T-helper 1 cell treated with Interleukin-12 subunit alpha and Interleukin-12 subunit beta and Interleukin-4 antibody, amounts not matched to agents 30 μg/mL and 1 μg/mL, for 36 hours (primary cell): ENCODE measurements around the gene DAGLB.
A peak's percentile ranks its signal among the peaks of the same experiment; 100 is the strongest.

Source experiments
- H3K27ac Mint-ChIP-seq: one replicate; pipeline ENCODE4 v1.8.0; 2021; ENCODE audit warnings: mild to moderate bottlenecking, mixed read lengths
- H3K27me3 Mint-ChIP-seq: one replicate; pipeline ENCODE4 v1.8.0; 2021; ENCODE audit warnings: low read depth, mixed read lengths
- H3K36me3 Mint-ChIP-seq: one replicate; pipeline ENCODE4 v1.8.0; 2021; ENCODE audit warnings: low read depth, mixed read lengths
- H3K4me1 Mint-ChIP-seq: one replicate; pipeline ENCODE4 v1.8.0; 2021; ENCODE audit warnings: low read depth, mixed read lengths
- H3K4me3 Mint-ChIP-seq: one replicate; pipeline ENCODE4 v1.8.0; 2021; ENCODE audit warnings: mild to moderate bottlenecking, moderate library complexity, mixed read lengths
- H3K9me3 Mint-ChIP-seq: one replicate; pipeline ENCODE4 v1.8.0; 2021; ENCODE audit warnings: mixed read lengths

The DAGLB gene

GRCh38 chr7:6446838-6447580, 745 bp downstream of the DAGLB start:
- no peaks in the 10 kb centered on the region for H3K9me3 Mint-ChIP-seq
- H3K36me3 Mint-ChIP-seq = peaks cover 25% of the 10 kb centered on the region
- no peaks in the 10 kb centered on the region for H3K27me3 Mint-ChIP-seq
- peaks cover 28% of the 10 kb centered on the region for H3K4me1 Mint-ChIP-seq
- H3K4me3 Mint-ChIP-seq = peak overlapping the region; percentile 92
- peak overlapping the region; percentile 94 for H3K27ac Mint-ChIP-seq

GRCh38 chr7:6444516-6445269, 3.1 kb downstream of the DAGLB start:
- Mint-ChIP-seq H3K4me1 (peaks cover 29% of the 10 kb centered on the region), H3K9me3 (no peaks in the 10 kb centered on the region), H3K36me3 (peaks cover 35% of the 10 kb centered on the region), H3K27ac (no peak overlapping the region), H3K4me3 (peak overlapping the region; percentile 46), H3K27me3 (no peaks in the 10 kb centered on the region)

DNA sequence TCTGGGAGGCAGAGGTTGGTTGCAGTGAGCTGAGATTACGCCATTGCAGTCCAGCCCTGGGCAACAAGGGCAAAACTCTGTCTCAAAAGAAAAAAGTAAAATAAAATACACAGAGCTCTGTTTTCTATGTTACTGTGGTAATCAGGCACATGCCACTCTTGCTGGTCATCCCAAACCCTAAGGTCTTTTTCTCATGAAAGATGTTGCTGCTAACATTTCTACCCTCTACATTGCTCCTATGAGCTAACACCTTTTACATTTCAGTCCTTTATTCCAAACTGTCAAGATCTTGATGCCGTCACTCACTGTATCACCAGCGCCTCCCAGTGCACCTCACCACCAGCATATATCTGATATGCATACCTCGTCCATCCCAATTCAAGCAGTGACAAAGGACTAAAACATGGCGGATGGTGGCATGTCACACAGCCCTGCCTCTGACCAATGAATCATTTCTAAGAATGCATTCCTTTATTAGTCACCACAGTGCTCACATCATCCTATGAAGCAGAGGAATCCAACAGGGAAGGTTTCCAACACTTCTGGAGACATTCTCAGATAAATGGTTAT, 4.3 kb downstream of the DAGLB start:
- no peaks in the 10 kb centered on the region for H3K27me3 Mint-ChIP-seq
- H3K4me3 Mint-ChIP-seq = no peak overlapping the region
- no peaks in the 10 kb centered on the region for H3K9me3 Mint-ChIP-seq
- H3K36me3 Mint-ChIP-seq = peaks cover 37% of the 10 kb centered on the region
- H3K27ac Mint-ChIP-seq = no peak overlapping the region
- H3K4me1 Mint-ChIP-seq = peaks cover 30% of the 10 kb centered on the region

DNA sequence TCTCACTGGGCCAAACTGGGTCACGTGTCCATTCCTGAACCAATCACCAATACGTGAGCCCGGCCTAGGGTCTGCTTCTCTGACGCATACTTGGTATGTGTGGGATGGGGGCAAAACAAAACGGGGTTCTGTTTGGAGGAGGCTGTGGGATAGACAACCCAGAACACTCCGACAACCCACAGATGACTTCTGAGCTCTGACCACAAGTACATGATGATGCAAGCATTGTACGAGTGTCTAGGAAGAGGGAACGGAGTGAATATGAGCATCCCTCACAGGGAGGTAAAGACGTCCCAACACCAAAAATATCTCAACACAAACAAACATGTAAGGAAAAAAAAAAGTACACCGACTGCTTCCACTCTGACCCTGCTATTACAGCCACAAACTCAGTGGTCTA, 5.6 kb downstream of the DAGLB start:
- H3K27me3 Mint-ChIP-seq = no peaks in the 10 kb centered on the region
- H3K27ac Mint-ChIP-seq = peak overlapping the region; percentile 18
- peaks cover 34% of the 10 kb centered on the region for H3K36me3 Mint-ChIP-seq
- H3K4me1 Mint-ChIP-seq = peaks cover 31% of the 10 kb centered on the region
- no peak overlapping the region for H3K4me3 Mint-ChIP-seq
- no peaks in the 10 kb centered on the region for H3K9me3 Mint-ChIP-seq

DNA sequence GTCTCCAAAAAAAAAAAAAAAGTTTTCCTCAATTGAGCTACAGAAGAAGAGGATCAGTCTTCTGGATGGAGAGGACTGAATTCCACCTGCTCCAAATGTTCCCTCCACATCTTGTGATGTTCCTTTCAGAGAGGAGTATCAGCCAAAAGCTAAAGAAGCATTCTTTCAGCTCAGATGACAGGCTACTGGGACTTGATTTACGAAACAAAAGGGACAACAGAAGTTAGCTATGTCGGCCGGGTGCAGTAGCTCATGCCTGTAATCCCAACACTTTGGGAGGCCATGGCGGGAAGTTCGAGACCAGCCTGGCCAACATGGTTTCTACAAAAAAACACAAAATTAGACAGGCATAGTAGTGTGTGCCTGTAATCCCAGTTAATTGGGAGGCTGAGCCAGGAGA, 7.4 kb downstream of the DAGLB start:
- Mint-ChIP-seq H3K9me3 (no peaks in the 10 kb centered on the region), H3K27ac (no peak overlapping the region), H3K4me1 (peaks cover 36% of the 10 kb centered on the region), H3K36me3 (peaks cover 35% of the 10 kb centered on the region), H3K27me3 (no peaks in the 10 kb centered on the region), H3K4me3 (no peak overlapping the region)

DNA sequence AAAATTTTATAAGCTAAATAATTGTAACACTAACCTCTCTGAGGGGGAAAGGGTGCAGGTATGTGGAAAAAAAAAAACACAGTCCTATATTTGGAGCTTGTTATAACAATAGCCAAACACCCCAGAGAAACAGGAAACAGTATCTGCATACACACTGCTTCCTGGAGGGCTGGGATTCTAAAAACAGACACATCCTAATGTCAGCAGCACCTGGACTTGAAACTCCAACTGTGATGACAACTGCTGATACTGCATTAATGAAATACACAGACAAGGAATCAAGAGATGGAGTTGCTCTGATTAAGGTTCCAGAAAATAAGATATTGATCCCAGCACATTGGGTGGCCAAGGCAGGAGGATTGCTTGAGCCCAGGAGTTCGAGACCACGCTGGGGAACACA, 9.3 kb downstream of the DAGLB start:
- Mint-ChIP-seq H3K4me1 (peaks cover 30% of the 10 kb centered on the region), H3K27ac (peak overlapping the region; percentile 71), H3K36me3 (peaks cover 32% of the 10 kb centered on the region), H3K27me3 (no peaks in the 10 kb centered on the region), H3K9me3 (no peaks in the 10 kb centered on the region), H3K4me3 (peak overlapping the region; percentile 35)

DNA sequence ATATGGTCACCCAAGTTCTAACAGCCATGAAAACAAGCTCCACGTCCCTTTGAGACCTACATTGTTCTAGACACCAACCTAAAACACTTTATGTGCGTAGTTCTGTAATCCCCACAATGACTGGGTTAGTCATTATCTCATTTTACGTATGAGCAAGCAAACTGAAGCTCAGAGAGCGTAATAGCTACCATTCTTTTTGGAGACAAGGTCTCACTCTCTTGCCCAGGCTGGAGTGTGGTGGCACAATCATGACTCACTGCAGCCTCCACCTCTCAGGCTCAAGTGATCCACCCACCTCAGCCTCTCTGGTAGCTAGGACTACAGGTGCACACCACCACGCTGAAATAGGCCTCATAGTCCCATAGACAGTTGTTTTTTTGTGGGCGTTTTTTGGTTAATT, 10.5 kb downstream of the DAGLB start:
- Mint-ChIP-seq H3K36me3 (peaks cover 28% of the 10 kb centered on the region), H3K4me1 (peaks cover 27% of the 10 kb centered on the region), H3K27ac (no peak overlapping the region), H3K9me3 (no peaks in the 10 kb centered on the region), H3K4me3 (no peak overlapping the region), H3K27me3 (no peaks in the 10 kb centered on the region)

GRCh38 chr7:6436385-6436685, 11.4 kb downstream of the DAGLB start:
- H3K27me3 Mint-ChIP-seq = no peaks in the 10 kb centered on the region
- H3K36me3 Mint-ChIP-seq = peaks cover 22% of the 10 kb centered on the region
- peaks cover 24% of the 10 kb centered on the region for H3K4me1 Mint-ChIP-seq
- H3K4me3 Mint-ChIP-seq = peak overlapping the region; percentile 73
- no peaks in the 10 kb centered on the region for H3K9me3 Mint-ChIP-seq
- peak overlapping the region; percentile 83 for H3K27ac Mint-ChIP-seq

- peaks cover 26% of the 10 kb centered on the region for H3K4me1 Mint-ChIP-seq
- H3K9me3 Mint-ChIP-seq = no peaks in the 10 kb centered on the region
- peak overlapping the region; percentile 83 for H3K27ac Mint-ChIP-seq
- H3K27me3 Mint-ChIP-seq = no peaks in the 10 kb centered on the region
- peak overlapping the region; percentile 73 for H3K4me3 Mint-ChIP-seq
- peaks cover 25% of the 10 kb centered on the region for H3K36me3 Mint-ChIP-seq
Measured at GRCh38 chr7:6435486-6436384, 12.0 kb downstream of the DAGLB start.

DNA sequence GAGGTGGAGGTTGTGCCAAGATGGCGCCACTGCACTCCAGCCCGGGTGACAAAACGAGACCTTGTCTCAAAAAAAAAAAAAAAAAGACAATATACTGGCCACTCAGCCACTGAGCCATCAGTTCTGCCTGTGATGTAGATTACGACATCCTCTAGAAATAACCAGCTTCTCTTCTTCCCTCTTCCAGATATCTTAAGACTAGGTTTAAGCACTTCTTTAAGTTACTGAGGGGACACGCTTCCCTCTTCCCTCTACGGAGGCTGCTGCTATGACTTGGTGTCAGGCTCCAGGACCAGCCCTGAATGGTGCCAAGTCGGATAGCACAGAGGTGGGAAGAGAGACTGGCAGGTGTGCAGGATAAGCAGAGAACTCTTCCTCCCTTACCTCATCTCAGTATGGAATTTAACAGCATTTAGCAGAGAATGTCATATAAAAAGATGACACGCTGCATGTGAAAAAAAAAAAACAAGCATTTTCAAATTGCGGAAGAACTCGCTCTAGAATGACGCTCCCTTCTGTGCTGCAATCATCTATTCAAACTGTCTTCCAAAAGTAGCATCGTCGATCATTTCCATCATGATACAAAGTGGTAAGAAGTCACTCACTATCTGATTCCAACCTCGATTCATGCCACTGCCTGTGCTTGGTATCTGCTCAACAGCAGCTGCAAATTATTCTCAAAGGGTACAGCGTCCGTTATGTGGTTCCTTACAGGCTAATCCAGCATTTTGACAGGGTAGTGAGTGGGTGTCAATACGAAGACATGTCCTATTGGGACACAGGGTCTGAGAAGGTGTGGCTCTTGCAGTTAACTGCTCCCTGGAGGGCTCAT, 13.8 kb downstream of the DAGLB start:
- Mint-ChIP-seq H3K9me3 (no peaks in the 10 kb centered on the region), H3K4me1 (peaks cover 22% of the 10 kb centered on the region), H3K4me3 (no peak overlapping the region), H3K27me3 (no peaks in the 10 kb centered on the region), H3K27ac (no peak overlapping the region), H3K36me3 (peaks cover 23% of the 10 kb centered on the region)

GRCh38 chr7:6432781-6433180, 15.0 kb downstream of the DAGLB start:
- no peaks in the 10 kb centered on the region for H3K27me3 Mint-ChIP-seq
- H3K36me3 Mint-ChIP-seq = peaks cover 21% of the 10 kb centered on the region
- H3K9me3 Mint-ChIP-seq = no peaks in the 10 kb centered on the region
- no peak overlapping the region for H3K4me3 Mint-ChIP-seq
- H3K4me1 Mint-ChIP-seq = peaks cover 17% of the 10 kb centered on the region
- no peak overlapping the region for H3K27ac Mint-ChIP-seq

GRCh38 chr7:6430974-6431373, 16.8 kb downstream of the DAGLB start:
- Mint-ChIP-seq H3K27ac (no peak overlapping the region), H3K4me3 (no peak overlapping the region), H3K36me3 (peaks cover 18% of the 10 kb centered on the region), H3K9me3 (no peaks in the 10 kb centered on the region), H3K27me3 (no peaks in the 10 kb centered on the region), H3K4me1 (peaks cover 8% of the 10 kb centered on the region)

- H3K27ac Mint-ChIP-seq = no peak overlapping the region
- H3K36me3 Mint-ChIP-seq = peaks cover 21% of the 10 kb centered on the region
Measured at GRCh38 chr7:6430271-6430940, 17.3 kb downstream of the DAGLB start.

More at GRCh38 chr7:6430271-6430940, 17.3 kb downstream of the DAGLB start:
- Mint-ChIP-seq H3K27me3 (no peaks in the 10 kb centered on the region), H3K4me3 (no peak overlapping the region), H3K4me1 (peaks cover 3% of the 10 kb centered on the region), H3K9me3 (no peaks in the 10 kb centered on the region)
